Adipose tissue (tissue), 3 donors: ENCODE measurements around the gene IGSF5. TPM values are rescaled to one million over a fixed set of nuclear protein-coding genes. Genes with fewer than 3 reads are reported as not detected.
"Not testable (repeated sequence)": the region's sequence is repeated elsewhere in the genome, so short reads cannot be mapped to it uniquely, and the experiment has no call there.

ENCODE experiments used
- H3K27ac ChIP-seq: one replicate; pipeline ENCODE4 v1.5.1; 2013; ENCODE audit warnings: low read depth, low read length
- WGBS, 3 donors: extraction: QIAGEN DNeasy Blood & Tissue Kit; methylation state at CpG; one replicate each; pipeline ENCODE4 v1.1.7; 2013; 5-methylcytosine and 5-hydroxymethylcytosine counted together
- polyA plus RNA-seq, 3 donors: library from polyadenylated mRNA; stranded (reverse); fragments of 200-250 nt; gene quantifications; one replicate each; pipeline ENCODE4 v1.2.3, GENCODE V29; 2013
- donor health status: healthy with polysubstance abuse.
- donor health status: Bipolar disorder and iron deficiency.
- donor health status: healthy.

Gene IGSF5
- polyA plus RNA-seq, 3 donors: 0.43 TPM; not detected in 2

GRCh38 chr21:39730418-39731157, 14.4 kb upstream of the IGSF5 start:
- 76 to 82% (median 79%) methylated on average over 13 of the region's 13 CpGs for WGBS, 3 donors
- no peak overlapping the region for H3K27ac ChIP-seq

DNA sequence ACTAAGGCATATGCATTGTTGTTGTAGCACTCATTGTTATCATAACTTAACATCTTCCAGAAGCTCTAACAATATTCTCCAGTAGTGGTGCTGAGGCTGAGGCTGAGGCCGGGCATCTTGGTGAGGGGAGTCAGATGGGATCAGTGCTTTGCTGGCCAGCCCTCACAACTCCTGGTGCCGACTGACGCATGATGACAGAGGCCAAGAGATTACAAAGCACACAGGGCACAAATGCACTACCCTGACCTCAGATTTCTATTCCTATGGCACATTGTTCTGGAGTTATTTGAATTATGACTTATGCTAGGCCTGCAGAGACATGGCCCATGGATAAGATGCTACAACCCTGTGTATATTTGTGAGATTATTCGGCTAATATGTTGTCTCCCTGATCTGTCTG, 8.3 kb upstream of the IGSF5 start:
- 87 to 89% (median 87%) methylated on average over 4 of the region's 4 CpGs for WGBS, 3 donors
- H3K27ac ChIP-seq: no peak overlapping the region

- WGBS, 3 donors: 69 to 83% (median 83%) methylated on average over 15 of the region's 15 CpGs
- H3K27ac ChIP-seq: no peak overlapping the region
Observed at GRCh38 chr21:39737376-39738000, 7.5 kb upstream of the IGSF5 start.

GRCh38 chr21:39738566-39738965, 6.4 kb upstream of the IGSF5 start:
- 81 to 86% (median 86%) methylated on average over 6 of the region's 6 CpGs for WGBS, 3 donors
- no peak overlapping the region for H3K27ac ChIP-seq

DNA sequence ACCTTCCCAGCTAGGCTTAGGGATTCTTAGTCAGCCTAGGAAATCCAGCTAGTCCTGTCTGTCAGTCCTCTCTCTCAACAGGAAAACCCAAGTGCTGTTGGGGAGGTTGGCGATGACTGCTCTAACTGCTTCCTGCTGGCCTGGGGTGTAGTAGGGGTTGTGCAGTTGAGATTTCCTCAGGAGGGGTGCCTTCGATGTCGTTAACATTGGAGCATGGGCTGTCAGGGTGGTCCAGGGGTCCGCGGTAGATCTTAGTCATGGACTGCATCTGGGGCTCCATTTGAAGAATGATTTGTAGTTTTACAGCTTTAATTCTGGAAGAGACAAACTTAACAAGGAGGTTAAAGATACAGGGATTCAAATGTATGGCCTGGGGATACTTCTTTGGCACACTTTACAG, 5.5 kb upstream of the IGSF5 start:
- WGBS, 3 donors: 92 to 97% (median 97%) methylated on average over 5 of the region's 5 CpGs
- H3K27ac ChIP-seq: not testable (repeated sequence)

DNA sequence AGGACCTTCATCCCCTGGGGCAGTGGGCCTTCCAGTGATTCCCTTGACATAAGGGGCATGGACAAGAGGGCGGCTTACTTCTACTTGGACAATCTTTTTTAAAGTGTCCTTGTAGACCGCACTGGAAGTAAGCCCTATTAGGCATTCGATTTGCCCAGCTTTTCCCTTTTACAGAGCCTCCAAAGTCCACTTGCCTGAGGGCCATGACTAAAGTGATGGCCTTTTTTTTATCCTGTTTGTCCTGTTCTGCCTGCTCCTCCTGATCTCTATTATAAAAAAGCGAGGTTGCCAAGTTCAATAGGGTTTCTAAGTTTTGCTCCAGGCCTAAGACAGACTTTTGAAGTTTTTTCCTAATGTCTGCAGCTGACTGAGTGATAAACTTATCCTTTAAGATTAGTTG, 2.4 kb upstream of the IGSF5 start:
- 74 to 88% (median 84%) methylated on average over 4 of the region's 4 CpGs for WGBS, 3 donors
- not testable (repeated sequence) for H3K27ac ChIP-seq

GRCh38 chr21:39745332-39745731, 349 bp downstream of the IGSF5 start:
- not testable (repeated sequence) for H3K27ac ChIP-seq
- WGBS, 3 donors: 89 to 94% (median 93%) methylated on average over 8 of the region's 8 CpGs

GRCh38 chr21:39750670-39751069, 5.7 kb downstream of the IGSF5 start:
- WGBS, 3 donors: 52 to 66% (median 54%) methylated on average over 8 of the region's 8 CpGs
- H3K27ac ChIP-seq: no peak overlapping the region

GRCh38 chr21:39754811-39755210, 9.8 kb downstream of the IGSF5 start:
- WGBS, 3 donors: 59 to 79% (median 62%) methylated on average over 3 of the region's 3 CpGs
- no peak overlapping the region for H3K27ac ChIP-seq

DNA sequence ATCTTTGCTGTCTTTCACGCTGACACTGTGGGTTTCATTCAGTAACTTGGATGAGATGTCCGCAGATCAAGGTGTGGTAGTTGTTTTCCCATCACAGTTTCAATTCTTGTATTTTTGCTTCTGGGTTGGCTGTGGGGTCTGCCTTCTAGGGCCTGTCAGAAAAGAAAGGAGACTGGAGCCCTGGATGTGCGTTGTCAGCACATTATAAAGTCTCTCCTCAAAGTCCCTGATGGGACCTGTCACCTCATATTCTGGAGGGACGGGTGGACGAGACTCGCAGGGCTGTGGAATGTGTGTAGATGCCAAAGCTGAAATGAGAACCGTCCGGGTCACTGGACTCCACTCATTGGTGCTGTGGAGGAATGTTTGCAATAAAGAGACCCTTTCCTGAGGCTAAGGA, 11.3 kb downstream of the IGSF5 start:
- no peak overlapping the region for H3K27ac ChIP-seq
- 61 to 77% (median 71%) methylated on average over 8 of the region's 8 CpGs for WGBS, 3 donors

GRCh38 chr21:39763272-39763970, 18.4 kb downstream of the IGSF5 start:
- 48 to 64% (median 52%) methylated on average over 12 of the region's 12 CpGs for WGBS, 3 donors

DNA sequence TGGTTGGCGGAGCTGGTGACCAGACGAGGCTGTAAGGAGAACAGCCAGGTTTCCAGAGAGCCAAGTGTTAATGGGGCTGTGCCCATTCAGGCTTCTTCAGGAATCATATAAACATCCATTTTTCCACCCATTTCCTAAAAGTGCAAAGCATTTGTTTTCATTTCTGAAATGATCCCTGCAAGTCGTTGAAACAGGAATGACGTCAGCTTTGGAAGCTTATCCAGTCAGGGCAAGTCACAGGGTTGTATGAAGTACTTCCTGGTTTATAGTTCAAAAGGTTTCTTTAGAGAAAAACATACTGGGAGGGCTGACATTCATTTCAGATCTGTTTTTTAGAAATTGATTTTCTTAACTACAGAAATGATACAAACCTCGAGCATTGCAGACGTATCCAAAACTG, 29.2 kb downstream of the IGSF5 start:
- H3K27ac ChIP-seq: no peak overlapping the region
- 65 to 71% (median 68%) methylated on average over 6 of the region's 6 CpGs for WGBS, 3 donors

More at GRCh38 chr21:39763272-39763970, 18.4 kb downstream of the IGSF5 start:
- H3K27ac ChIP-seq: no peak overlapping the region

GRCh38 chr21:39775816-39776215, 30.8 kb downstream of the IGSF5 start:
- no peak overlapping the region for H3K27ac ChIP-seq
- 68 to 94% (median 84%) methylated on average over 1 of the region's 1 CpG for WGBS, 3 donors

GRCh38 chr21:39776589-39776988, 31.6 kb downstream of the IGSF5 start:
- WGBS, 3 donors: 17 to 34% (median 26%) methylated on average over 3 of the region's 3 CpGs
- no peak overlapping the region for H3K27ac ChIP-seq

- H3K27ac ChIP-seq: no peak overlapping the region
- 74 to 78% (median 76%) methylated on average over 3 of the region's 3 CpGs for WGBS, 3 donors
Observed at GRCh38 chr21:39781331-39781730, 36.3 kb downstream of the IGSF5 start.

GRCh38 chr21:39788383-39788782, 43.4 kb downstream of the IGSF5 start:
- WGBS, 3 donors: 6 to 28% (median 19%) methylated on average over 9 of the region's 9 CpGs
- no peak overlapping the region for H3K27ac ChIP-seq

DNA sequence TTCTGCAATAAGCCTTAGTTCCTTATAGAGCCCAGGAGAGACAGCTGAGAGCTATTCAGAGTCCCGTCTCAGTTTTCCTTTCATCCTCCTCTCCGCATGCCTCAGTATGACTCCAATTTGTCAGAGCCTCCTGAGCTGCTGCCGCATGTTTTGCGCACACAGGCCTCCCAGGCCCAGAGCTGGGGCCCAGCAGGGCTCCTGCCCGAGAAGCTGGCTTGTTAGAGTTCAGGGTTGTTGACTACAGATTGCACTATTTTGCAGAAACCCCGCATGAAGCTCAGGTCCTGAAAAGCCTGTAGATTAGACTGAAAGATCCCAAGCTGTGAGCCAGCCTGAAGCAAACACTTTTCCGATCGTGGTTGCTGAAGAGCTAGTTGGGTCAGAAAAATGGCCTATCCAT, 51.5 kb downstream of the IGSF5 start:
- WGBS, 3 donors: 88 to 89% (median 88%) methylated on average over 8 of the region's 8 CpGs
- no peak overlapping the region for H3K27ac ChIP-seq

- WGBS, 3 donors: 84 to 93% (median 88%) methylated on average over 7 of the region's 7 CpGs
- H3K27ac ChIP-seq: no peak overlapping the region
Observed at GRCh38 chr21:39799178-39799577, 54.2 kb downstream of the IGSF5 start.

GRCh38 chr21:39800311-39800710, 55.3 kb downstream of the IGSF5 start:
- 59 to 67% (median 66%) methylated on average over 4 of the region's 4 CpGs for WGBS, 3 donors
- H3K27ac ChIP-seq: no peak overlapping the region
